ENCODE results near the gene OXCT1.
"Not testable (repeated sequence)": the region's sequence is repeated elsewhere in the genome, so short reads cannot be mapped to it uniquely, and the experiment has no call there.

OXCT1 gene

GRCh38 chr5:41716382-41716781, 153.8 kb downstream of the OXCT1 start:
- DNase-seq (ENCODE audit: low spot score): no peak

GRCh38 chr5:41714446-41714845, 155.8 kb downstream of the OXCT1 start:
- not testable (repeated sequence) for DNase-seq (ENCODE audit: low spot score)

DNA sequence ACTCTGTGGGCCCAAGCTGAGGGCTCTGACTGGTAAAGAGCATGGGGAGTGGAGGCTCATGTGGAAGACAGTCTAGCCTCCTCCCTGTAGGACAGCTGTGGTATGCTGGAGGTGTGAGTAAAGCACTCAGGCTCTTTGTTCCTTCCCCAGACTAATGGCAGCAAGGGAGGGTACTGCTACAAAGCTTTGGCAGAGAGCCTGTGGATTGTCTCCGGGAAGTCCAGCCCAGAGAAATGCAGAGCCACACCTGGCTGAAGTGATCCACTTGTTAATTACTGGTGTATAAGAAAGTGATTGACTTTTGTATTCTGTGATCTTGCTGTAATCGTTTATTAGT, 161.7 kb downstream of the OXCT1 start:
- no peak for DNase-seq (ENCODE audit: low spot score)

DNA sequence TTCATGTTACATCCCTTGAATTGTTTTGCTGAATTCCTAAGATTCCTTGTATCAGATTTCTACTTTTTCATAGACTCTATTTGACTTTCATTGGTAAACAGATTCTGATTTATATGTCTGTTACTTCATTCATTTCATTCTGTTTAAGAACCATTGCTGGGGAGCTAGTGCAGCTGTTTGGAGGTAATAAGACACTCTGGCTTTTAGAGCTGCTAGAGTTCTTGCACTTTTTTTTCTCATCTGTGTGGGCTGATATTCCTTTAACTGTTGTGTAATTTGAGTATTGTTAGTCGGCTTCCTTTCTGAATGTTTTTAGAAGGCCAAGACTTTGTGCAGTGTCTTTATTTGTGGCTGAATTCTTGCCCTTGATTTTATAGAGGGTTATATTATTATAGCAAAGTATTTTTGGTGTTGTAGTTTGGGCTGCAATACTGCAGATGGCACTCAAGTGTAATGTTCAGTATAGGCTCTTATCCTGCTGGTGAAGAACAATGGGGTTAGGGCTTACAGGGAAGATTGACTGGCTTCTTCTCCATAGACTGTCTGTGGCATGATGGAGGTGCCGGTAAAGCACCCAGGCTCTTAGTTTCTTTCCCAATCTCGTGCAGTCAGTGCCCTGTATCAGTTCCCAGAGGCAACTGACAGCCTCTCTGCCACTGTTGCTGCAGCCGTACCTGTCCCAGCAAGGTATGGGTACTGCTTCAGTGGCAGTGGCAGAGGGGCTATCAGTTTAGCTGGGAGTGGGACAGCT, 162.2 kb downstream of the OXCT1 start:
- DNase-seq (ENCODE audit: low spot score): peak; percentile 50

- DNase-seq (ENCODE audit: low spot score): no peak
These were observed 174.2 kb downstream of the OXCT1 start for GRCh38 chr5:41695920-41696582.

DNA sequence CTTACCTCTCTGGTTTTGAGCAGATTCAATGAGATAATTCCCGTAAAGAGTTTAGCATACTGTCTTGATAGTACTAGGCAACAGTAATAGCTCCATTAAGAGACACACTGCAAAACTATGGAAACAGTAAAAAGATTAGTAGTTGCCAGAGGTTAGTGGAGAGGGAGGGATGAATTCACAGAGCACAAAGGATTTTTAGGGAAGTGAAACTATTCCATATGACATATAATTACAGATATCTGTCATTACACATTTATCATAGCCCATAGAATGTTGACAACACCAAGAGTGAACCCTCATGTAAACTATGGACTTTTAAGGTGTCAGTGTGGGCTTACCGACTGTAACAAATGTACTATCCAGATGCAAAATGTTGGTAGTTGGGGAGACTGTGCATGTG, 183.5 kb downstream of the OXCT1 start:
- DNase-seq (ENCODE audit: low spot score): no peak

- no peak for DNase-seq (ENCODE audit: low spot score)
These were observed 184.0 kb downstream of the OXCT1 start for GRCh38 chr5:41686191-41686590.

DNA sequence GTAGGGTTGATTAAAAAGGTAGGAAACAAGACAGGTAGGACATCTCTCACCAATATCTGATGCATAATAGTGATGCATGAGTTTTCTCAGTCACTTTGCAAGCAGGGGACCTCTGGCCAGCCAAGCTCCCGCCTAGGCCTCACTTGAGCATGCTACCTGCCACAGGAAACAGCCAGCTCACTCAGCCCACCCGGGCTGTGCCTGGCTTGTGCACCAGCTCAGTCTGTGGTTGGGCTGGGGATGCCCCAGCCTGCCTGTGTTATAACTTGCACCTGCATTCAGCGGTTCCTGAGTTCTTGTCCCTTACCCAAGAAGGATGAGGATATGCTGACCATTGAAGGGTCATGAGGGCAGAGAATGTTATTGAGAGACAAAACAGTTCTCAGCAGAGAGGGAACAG, 187.0 kb downstream of the OXCT1 start:
- DNase-seq (ENCODE audit: low spot score): no peak

- no peak for DNase-seq (ENCODE audit: low spot score)
These were observed 187.6 kb downstream of the OXCT1 start for GRCh38 chr5:41682641-41683040.

GRCh38 chr5:41681840-41682239, 188.4 kb downstream of the OXCT1 start:
- DNase-seq (ENCODE audit: low spot score): no peak
